Left lung (tissue), 10 donors: ENCODE data around the gene STYXL1. TPM values are rescaled to one million over a fixed set of nuclear protein-coding genes. Genes with fewer than 3 reads are reported as not detected.
"Not testable (repeated sequence)": the region's sequence is repeated elsewhere in the genome, so short reads cannot be mapped to it uniquely, and the experiment has no call there.

Source experiments
- ATAC-seq: fragments of 200-7000 bp; cut with Tn5 transposase; one replicate; pipeline ENCODE4 v1.9.1; 2020; ENCODE audit warnings: moderate library complexity
- DNase-seq, 4 donors: peaks; one replicate each; pipeline ENCODE4 v3.0.0-alpha.2; 2013 to 2020
- H3K27ac ChIP-seq, 2 donors: fragments of 200-600 bp; sonication (generic) in 1 of 2; one replicate each; pipeline versions ENCODE4 v1.5.0 to v1.8.0; 2020 to 2021
- H3K27me3 ChIP-seq, 2 donors: fragments of 200-600 bp; sonication (generic) in 1 of 2; one replicate each; pipeline versions ENCODE4 v1.5.0 to v1.8.0; 2020 to 2021
- H3K36me3 ChIP-seq, 2 donors: fragments of 200-600 bp; sonication (generic) in 1 of 2; one replicate each; pipeline versions ENCODE4 v1.5.0 to v1.8.0; 2020 to 2021
- H3K4me1 ChIP-seq, 2 donors: fragments of 200-600 bp; one replicate each; pipeline ENCODE4 v1.8.0; 2021
- H3K4me3 ChIP-seq, 2 donors: fragments of 200-600 bp; sonication (generic) in 1 of 2; one replicate each; pipeline versions ENCODE4 v1.5.0 to v1.8.0; 2020 to 2021; ENCODE audit warnings: mild to moderate bottlenecking in 1 of 2
- H3K9me3 ChIP-seq, 2 donors: fragments of 200-600 bp; sonication (generic) in 1 of 2; one replicate each; pipeline versions ENCODE4 v1.5.0 to v1.8.0; 2020 to 2021
- CTCF ChIP-seq, 2 donors: fragments of 200-600 bp; sonication (generic) in 1 of 2; IDR thresholded peaks; one replicate each; pipeline versions ENCODE4 v1.5.0 to v1.8.0; 2021; ENCODE audit warnings: antibody characterized with exemption in 2 of 2
- intact Hi-C, 2 donors: fragments of 100-400 bp; cut with DNase I; formaldehyde crosslinking; loops; one replicate each; pipeline versions ENCODE4 v1.11.2 to v1.14.2; 2022
- polyA plus RNA-seq, 6 donors: library from polyadenylated mRNA; unstranded; fragments of 120-200 nt; gene quantifications; one replicate each; pipeline ENCODE4 v1.2.1, GENCODE V29; 2013; ENCODE audit not compliant: insufficient read length in 6 of 6
- total RNA-seq, 2 donors: library from RNA; stranded (reverse); fragmentation: NEBNext Ultra II Directional; extraction: Animal tissue kit (Norgen Biotek cat#: 25700); gene quantifications; one replicate each; pipeline ENCODE4 v1.2.1, GENCODE V29; 2021
- donor health status: DM: no; HTN: yes; CAD: no.
- donor health status: DM: no; HTN: no; CAD: no.

The STYXL1 gene
- total and polyA plus RNA-seq, 8 donors, result 32.4 to 49.5 (median 37.7) TPM

- intact Hi-C loops, result no loop called here
- Histone ChIP-seq H3K4me1 (no peaks in the 10 kb centered on the region), H3K9me3 (no peaks in the 10 kb centered on the region), H3K4me3 (no peak overlapping the region), H3K27ac (no peak overlapping the region), H3K36me3 (peaks cover 0 to 19% of the 10 kb centered on the region in 2 donors), H3K27me3 (no peaks in the 10 kb centered on the region)
- TF ChIP-seq CTCF (IDR thresholded peaks at IDR 0.05), result no peak
- ATAC-seq (peak; percentile 17), DNase-seq (no peak)
Measured at GRCh38 chr7:76037310-76037709, 10.5 kb downstream of the STYXL1 start.

GRCh38 chr7:76031964-76032363 is 15.8 kb downstream of the STYXL1 start:
- Histone ChIP-seq H3K27me3 (no peaks in the 10 kb centered on the region), H3K4me3 (no peak overlapping the region), H3K27ac (no peak overlapping the region), H3K4me1 (no peaks in the 10 kb centered on the region), H3K9me3 (no peaks in the 10 kb centered on the region), H3K36me3 (peaks cover 0 to 27% of the 10 kb centered on the region in 2 donors)
- ATAC-seq, result no peak
- no peak for TF ChIP-seq CTCF (IDR thresholded peaks at IDR 0.05)
- no peak for DNase-seq
- intact Hi-C loops, result no loop called here

GRCh38 chr7:76029682-76030081 is 18.1 kb downstream of the STYXL1 start:
- H3K9me3 ChIP-seq, H3K27me3 ChIP-seq, DNase-seq, H3K4me3 ChIP-seq, H3K27ac ChIP-seq, ATAC-seq, H3K4me1 ChIP-seq, intact Hi-C loops: not testable (repeated sequence)
- peaks cover 0 to 47% of the 10 kb centered on the region in 2 donors for H3K36me3 ChIP-seq

- H3K27me3 ChIP-seq, result no peaks in the 10 kb centered on the region
- peak in 1 of 4 donors; percentile 38 for DNase-seq
- H3K4me1 ChIP-seq, result peaks cover 0 to 23% of the 10 kb centered on the region in 2 donors
- intact Hi-C loops, result loop anchor here in 1 of 2 donors (5.0 kb wide), 1 partner anchor 156 kb away; no protein-coding TSS in a partner anchor
- peaks cover 0 to 56% of the 10 kb centered on the region in 2 donors for H3K36me3 ChIP-seq
- peak overlapping the region in 1 of 2 donors; percentile 51 for H3K27ac ChIP-seq
- no peaks in the 10 kb centered on the region for H3K9me3 ChIP-seq
- H3K4me3 ChIP-seq, result no peak overlapping the region
- ATAC-seq, result peak; percentile 80
- TF ChIP-seq CTCF (IDR thresholded peaks at IDR 0.05), result no peak
Measured at GRCh38 chr7:76023002-76023401, 24.8 kb downstream of the STYXL1 start.

GRCh38 chr7:76022026-76022780 is 25.6 kb downstream of the STYXL1 start:
- no peaks in the 10 kb centered on the region for H3K9me3 ChIP-seq
- intact Hi-C loops, result loop anchor here in 1 of 2 donors (5.0 kb wide), 1 partner anchor 155 kb away; no protein-coding TSS in a partner anchor

More at GRCh38 chr7:76022026-76022780, 25.6 kb downstream of the STYXL1 start:
- peaks cover 0 to 52% of the 10 kb centered on the region in 2 donors for H3K36me3 ChIP-seq
- H3K4me1 ChIP-seq, result peaks cover 0 to 23% of the 10 kb centered on the region in 2 donors
- no peak overlapping the region for H3K4me3 ChIP-seq
- H3K27me3 ChIP-seq, result no peaks in the 10 kb centered on the region
- TF ChIP-seq CTCF (IDR thresholded peaks at IDR 0.05), result no peak
- ATAC-seq (no peak), DNase-seq (no peak)
- peak overlapping the region in 1 of 2 donors; percentile 51 for H3K27ac ChIP-seq
